Activated naive CD8-positive, alpha-beta T cell treated with anti-CD3 and anti-CD28 coated beads for 36 hours (primary cell): Measurements from ENCODE around the gene TRPM8. TPM values are rescaled to one million over a fixed set of nuclear protein-coding genes. Genes with fewer than 3 reads are reported as not detected.
"Not testable (repeated sequence)": the region's sequence is repeated elsewhere in the genome, so short reads cannot be mapped to it uniquely, and the experiment has no call there.

Experiments
- DNase-seq: peaks from one replicate; pipeline ENCODE4 v3.0.0; 2021
- H3K27ac Mint-ChIP-seq: one replicate; pipeline ENCODE4 v1.8.0; 2022; ENCODE audit warnings: mild to moderate bottlenecking, moderate library complexity, mixed read lengths
- H3K27me3 Mint-ChIP-seq: one replicate; pipeline ENCODE4 v1.8.0; 2022; ENCODE audit warnings: mild to moderate bottlenecking, mixed read lengths
- H3K36me3 Mint-ChIP-seq: one replicate; pipeline ENCODE4 v1.8.0; 2021; ENCODE audit warnings: mild to moderate bottlenecking, mixed read lengths
- H3K4me1 Mint-ChIP-seq: one replicate; pipeline ENCODE4 v1.8.0; 2021; ENCODE audit warnings: mixed read lengths
- H3K4me3 Mint-ChIP-seq: one replicate; pipeline ENCODE4 v1.8.0; 2022; ENCODE audit warnings: mild to moderate bottlenecking, moderate library complexity, mixed read lengths
- H3K9me3 Mint-ChIP-seq: one replicate; pipeline ENCODE4 v1.8.0; 2022; ENCODE audit warnings: mixed read lengths
- total RNA-seq, 2 experiments: library from RNA; stranded (reverse); gene quantifications; one replicate each; pipeline ENCODE4 v1.2.3, GENCODE V29; 2021

TRPM8 gene
- total RNA-seq, result not detected

DNA sequence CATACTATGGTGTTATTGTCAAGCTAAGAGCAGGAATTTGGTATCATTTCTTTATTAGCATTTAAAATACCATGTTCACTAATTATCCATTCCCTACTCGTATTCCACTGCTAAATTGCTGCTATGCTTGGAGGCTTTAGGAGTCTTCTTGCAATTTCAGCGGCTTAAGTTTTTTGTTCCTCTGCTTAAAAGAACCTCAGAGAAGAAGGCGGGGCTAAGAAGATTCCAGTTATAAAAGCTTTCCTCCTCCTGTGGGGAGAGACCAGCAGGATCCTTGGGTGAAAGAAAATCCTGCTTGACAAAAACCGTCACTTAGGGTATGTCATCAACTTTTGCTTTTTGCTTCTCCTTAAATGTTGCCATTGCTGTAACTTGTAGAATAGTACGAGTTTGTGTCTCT, at the start of gene TRPM8:
Gene TRPM8 (plus strand): TSS at position 258 of the 400 bp plus-strand sequence. CDS start 9,165 bp downstream, outside the sequence.
- peaks cover 5% of the 10 kb centered on the region for H3K4me1 Mint-ChIP-seq
- H3K9me3 Mint-ChIP-seq, result no peaks in the 10 kb centered on the region
- no peak within 1 kb of the TSS for H3K27ac Mint-ChIP-seq
- H3K27me3 Mint-ChIP-seq, result peaks cover 33% of the 10 kb centered on the region
- H3K4me3 Mint-ChIP-seq, result no peak within 1 kb of the TSS
- no peak for DNase-seq
- no peaks in the 10 kb centered on the region for H3K36me3 Mint-ChIP-seq

DNA sequence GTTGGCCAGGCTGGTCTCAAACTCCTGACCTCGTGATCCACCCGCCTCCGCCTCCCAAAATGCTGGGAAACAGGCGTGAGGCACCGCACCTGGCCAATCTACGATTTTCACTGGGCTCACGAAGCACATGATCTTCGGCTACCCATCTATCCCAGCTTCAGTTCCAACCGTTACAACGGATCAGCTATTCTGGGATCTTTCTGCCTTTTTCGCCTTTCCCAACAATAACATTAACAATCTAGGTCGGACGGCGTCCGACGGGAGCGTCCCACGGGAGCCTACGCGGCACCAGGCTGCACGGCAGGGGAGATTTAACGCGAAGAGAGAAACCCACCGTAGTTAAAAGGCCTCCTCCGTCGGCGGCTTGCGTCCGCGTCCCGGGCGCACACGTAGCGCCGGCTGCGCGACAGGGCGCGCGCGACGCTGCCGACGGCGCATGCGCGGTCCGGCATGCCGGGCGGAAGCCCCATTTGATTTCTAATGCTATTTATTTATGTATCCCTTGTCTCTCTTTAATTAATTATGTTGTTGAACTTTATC, 49.1 kb upstream of the TRPM8 start, which contains the start of gene MSL3B:
Gene MSL3B (minus strand): TSS at position 394 of the 540 bp plus-strand sequence.
- Mint-ChIP-seq H3K36me3 (peaks cover 29% of the 10 kb centered on the region), H3K4me3 (peak within 1 kb of the TSS; percentile 91), H3K27ac (peak within 1 kb of the TSS; percentile 90), H3K4me1 (peaks cover 8% of the 10 kb centered on the region), H3K9me3 (peaks cover 17% of the 10 kb centered on the region), H3K27me3 (peaks cover 25% of the 10 kb centered on the region)
- peak; percentile 74 for DNase-seq

GRCh38 chr2:233871432-233871831, 45.7 kb upstream of the TRPM8 start:
- no peak for DNase-seq
- H3K4me3 Mint-ChIP-seq, result no peak overlapping the region
- no peak overlapping the region for H3K27ac Mint-ChIP-seq
- peaks cover 16% of the 10 kb centered on the region for H3K36me3 Mint-ChIP-seq
- H3K4me1 Mint-ChIP-seq, result no peaks in the 10 kb centered on the region
- H3K9me3 Mint-ChIP-seq, result peaks cover 14% of the 10 kb centered on the region
- peaks cover 49% of the 10 kb centered on the region for H3K27me3 Mint-ChIP-seq

GRCh38 chr2:233872125-233872524, 45.0 kb upstream of the TRPM8 start:
- not testable (repeated sequence) for H3K27ac Mint-ChIP-seq, H3K36me3 Mint-ChIP-seq, H3K4me1 Mint-ChIP-seq, H3K4me3 Mint-ChIP-seq, DNase-seq
- peaks cover 12% of the 10 kb centered on the region for H3K9me3 Mint-ChIP-seq
- H3K27me3 Mint-ChIP-seq, result peaks cover 51% of the 10 kb centered on the region

- H3K4me1 Mint-ChIP-seq, result no peaks in the 10 kb centered on the region
- no peak overlapping the region for H3K4me3 Mint-ChIP-seq
- H3K36me3 Mint-ChIP-seq, result peaks cover 5% of the 10 kb centered on the region
- peaks cover 23% of the 10 kb centered on the region for H3K9me3 Mint-ChIP-seq
- DNase-seq, result no peak
- H3K27me3 Mint-ChIP-seq, result peaks cover 25% of the 10 kb centered on the region
- no peak overlapping the region for H3K27ac Mint-ChIP-seq
Measured at GRCh38 chr2:233882353-233882752, 34.8 kb upstream of the TRPM8 start.

DNA sequence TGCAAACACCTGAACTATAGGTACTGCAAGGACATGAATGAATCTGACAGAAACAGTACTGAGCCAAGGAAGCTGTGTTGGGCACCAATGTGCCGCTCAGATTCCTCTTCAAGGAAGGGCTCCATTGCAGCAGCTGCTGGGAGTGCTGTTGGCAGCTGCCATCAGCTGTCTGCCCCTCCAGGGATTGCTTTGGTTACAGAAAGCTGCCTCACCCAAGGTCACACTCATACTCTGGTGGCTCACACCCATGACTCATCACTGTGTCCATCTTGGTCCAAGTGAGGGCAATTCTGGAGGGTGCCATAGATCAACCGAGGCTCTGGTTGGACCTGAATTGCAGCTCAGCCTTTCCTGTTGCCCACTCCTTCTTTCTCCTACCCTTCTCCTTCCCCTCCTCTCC, 24.4 kb upstream of the TRPM8 start:
- Mint-ChIP-seq H3K4me3 (no peak overlapping the region), H3K27me3 (peaks cover 19% of the 10 kb centered on the region), H3K36me3 (no peaks in the 10 kb centered on the region), H3K4me1 (peaks cover 2% of the 10 kb centered on the region), H3K27ac (no peak overlapping the region), H3K9me3 (no peaks in the 10 kb centered on the region)
- no peak for DNase-seq

GRCh38 chr2:233896253-233896652, 20.9 kb upstream of the TRPM8 start:
- not testable (repeated sequence) for H3K9me3 Mint-ChIP-seq, H3K27ac Mint-ChIP-seq, H3K36me3 Mint-ChIP-seq, H3K27me3 Mint-ChIP-seq, H3K4me3 Mint-ChIP-seq, DNase-seq
- peaks cover 16% of the 10 kb centered on the region for H3K4me1 Mint-ChIP-seq

DNA sequence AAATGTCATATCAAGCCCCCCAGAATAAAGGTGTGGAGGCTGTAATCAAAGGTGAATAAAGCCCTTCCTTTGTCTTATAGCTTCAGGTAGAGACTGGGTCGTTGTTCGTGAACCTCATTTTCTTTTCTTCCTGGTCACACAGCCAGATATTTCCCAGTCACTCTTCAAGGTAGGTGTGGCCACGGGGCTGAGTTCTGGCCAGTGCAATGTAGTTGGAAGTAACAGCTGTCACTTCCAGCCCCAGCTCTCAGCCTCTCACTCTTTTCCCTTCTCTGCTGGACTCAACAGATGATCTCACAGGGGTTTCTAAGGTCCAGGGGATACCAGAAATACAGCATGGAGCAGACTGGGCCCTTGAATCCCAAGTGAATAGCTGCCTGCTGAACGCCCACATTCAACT, 15.8 kb upstream of the TRPM8 start:
- H3K9me3 Mint-ChIP-seq, result peaks cover 1% of the 10 kb centered on the region
- no peak overlapping the region for H3K27ac Mint-ChIP-seq
- peaks cover 15% of the 10 kb centered on the region for H3K4me1 Mint-ChIP-seq

DNA sequence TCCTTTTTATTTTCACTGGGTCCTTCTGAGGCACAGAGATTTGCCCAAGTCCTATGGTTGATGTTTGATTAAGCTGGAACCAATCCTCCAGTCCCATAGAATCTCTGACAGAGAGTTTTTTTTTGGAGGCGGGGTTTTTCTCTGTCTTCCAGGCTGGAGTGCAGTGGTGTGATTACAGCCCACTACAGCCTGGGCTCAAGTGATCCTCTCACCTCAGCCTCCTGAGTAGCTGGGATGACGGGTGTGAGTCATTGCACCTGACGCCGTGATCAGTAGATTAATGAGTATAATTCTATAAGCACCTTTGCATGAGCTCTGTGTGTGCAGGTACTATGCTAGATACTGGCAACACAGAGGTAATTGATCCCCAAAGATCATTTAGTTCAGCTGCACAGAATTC, 15.3 kb upstream of the TRPM8 start:
- H3K4me3 Mint-ChIP-seq, result no peak overlapping the region
- H3K27ac Mint-ChIP-seq, result no peak overlapping the region
- peaks cover 1% of the 10 kb centered on the region for H3K9me3 Mint-ChIP-seq
- DNase-seq, result no peak
- H3K27me3 Mint-ChIP-seq, result peaks cover 6% of the 10 kb centered on the region
- H3K36me3 Mint-ChIP-seq, result no peaks in the 10 kb centered on the region
- H3K4me1 Mint-ChIP-seq, result peaks cover 14% of the 10 kb centered on the region

More for the DNA sequence above, 15.8 kb upstream of the TRPM8 start:
- DNase-seq, result no peak
- peaks cover 6% of the 10 kb centered on the region for H3K27me3 Mint-ChIP-seq
- no peaks in the 10 kb centered on the region for H3K36me3 Mint-ChIP-seq
- no peak overlapping the region for H3K4me3 Mint-ChIP-seq

GRCh38 chr2:233905945-233906344, 11.2 kb upstream of the TRPM8 start:
- Mint-ChIP-seq H3K9me3 (no peaks in the 10 kb centered on the region), H3K27ac (no peak overlapping the region), H3K4me1 (no peaks in the 10 kb centered on the region), H3K27me3 (peaks cover 4% of the 10 kb centered on the region), H3K36me3 (no peaks in the 10 kb centered on the region), H3K4me3 (no peak overlapping the region)
- no peak for DNase-seq

GRCh38 chr2:233907627-233908026, 9.5 kb upstream of the TRPM8 start:
- no peak for DNase-seq
- H3K4me3 Mint-ChIP-seq, result no peak overlapping the region
- no peaks in the 10 kb centered on the region for H3K36me3 Mint-ChIP-seq
- H3K27me3 Mint-ChIP-seq, result peaks cover 3% of the 10 kb centered on the region
- H3K4me1 Mint-ChIP-seq, result no peaks in the 10 kb centered on the region
- no peaks in the 10 kb centered on the region for H3K9me3 Mint-ChIP-seq
- no peak overlapping the region for H3K27ac Mint-ChIP-seq

GRCh38 chr2:233912691-233913423, 4.3 kb upstream of the TRPM8 start:
- H3K27ac Mint-ChIP-seq, result no peak overlapping the region
- H3K27me3 Mint-ChIP-seq, result peaks cover 24% of the 10 kb centered on the region
- H3K36me3 Mint-ChIP-seq, result no peaks in the 10 kb centered on the region
- H3K9me3 Mint-ChIP-seq, result no peaks in the 10 kb centered on the region
- H3K4me1 Mint-ChIP-seq, result no peaks in the 10 kb centered on the region
- no peak overlapping the region for H3K4me3 Mint-ChIP-seq
- DNase-seq, result peak; percentile 17

DNA sequence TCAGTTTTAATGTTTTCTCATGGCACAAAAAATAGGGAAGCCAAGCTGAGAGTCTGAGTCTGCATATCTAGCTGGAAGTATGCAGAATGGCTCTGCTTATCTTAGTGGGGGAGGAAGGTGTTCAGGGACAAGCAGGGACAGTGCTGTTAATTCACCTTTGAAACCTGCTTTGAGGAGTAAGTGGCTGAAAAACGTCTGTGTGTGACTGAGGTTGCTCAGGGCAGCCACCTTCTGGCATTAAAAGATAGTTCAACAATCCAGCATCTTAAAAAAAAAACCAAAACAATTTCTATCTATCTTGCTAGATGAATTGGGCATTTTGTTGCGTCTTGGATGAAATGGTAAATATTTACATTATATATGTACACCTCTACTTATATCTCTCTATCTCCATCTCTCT, 2.0 kb upstream of the TRPM8 start:
- Mint-ChIP-seq H3K27me3 (peaks cover 33% of the 10 kb centered on the region), H3K4me1 (peaks cover 3% of the 10 kb centered on the region), H3K9me3 (no peaks in the 10 kb centered on the region), H3K27ac (no peak overlapping the region), H3K4me3 (no peak overlapping the region), H3K36me3 (no peaks in the 10 kb centered on the region)
- no peak for DNase-seq

- peaks cover 5% of the 10 kb centered on the region for H3K4me1 Mint-ChIP-seq
- no peaks in the 10 kb centered on the region for H3K36me3 Mint-ChIP-seq
- no peak for DNase-seq
- no peak overlapping the region for H3K27ac Mint-ChIP-seq
- H3K27me3 Mint-ChIP-seq, result peaks cover 28% of the 10 kb centered on the region
- no peak overlapping the region for H3K4me3 Mint-ChIP-seq
- H3K9me3 Mint-ChIP-seq, result no peaks in the 10 kb centered on the region
Measured at GRCh38 chr2:233919319-233919718, 2.1 kb downstream of the TRPM8 start.

- DNase-seq, result no peak
- peaks cover 5% of the 10 kb centered on the region for H3K4me1 Mint-ChIP-seq
- H3K27ac Mint-ChIP-seq, result no peak overlapping the region
- no peak overlapping the region for H3K4me3 Mint-ChIP-seq
- peaks cover 31% of the 10 kb centered on the region for H3K27me3 Mint-ChIP-seq
- H3K9me3 Mint-ChIP-seq, result no peaks in the 10 kb centered on the region
- H3K36me3 Mint-ChIP-seq, result no peaks in the 10 kb centered on the region
Measured at GRCh38 chr2:233919938-233920337, 2.8 kb downstream of the TRPM8 start.

DNA sequence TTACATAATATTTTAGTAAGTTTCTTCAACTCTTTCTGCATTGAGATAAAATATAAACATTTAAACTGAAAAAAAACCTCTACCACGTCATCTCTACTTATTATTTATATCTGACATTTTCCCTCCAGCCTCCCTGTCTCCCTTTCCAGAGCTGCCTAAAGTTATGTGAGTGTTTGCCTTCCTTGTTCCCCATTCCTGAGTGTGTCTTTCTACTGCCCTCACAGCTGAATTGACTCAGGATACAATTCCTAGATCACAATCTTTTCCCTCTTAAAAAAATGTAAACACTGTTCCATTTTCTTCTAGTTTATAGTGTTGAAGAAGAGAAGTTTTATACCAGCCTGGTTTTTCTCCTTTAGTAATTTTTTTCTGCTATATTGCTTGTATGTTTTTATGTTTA, 5.3 kb downstream of the TRPM8 start:
- Mint-ChIP-seq H3K27me3 (peaks cover 29% of the 10 kb centered on the region), H3K27ac (no peak overlapping the region), H3K36me3 (no peaks in the 10 kb centered on the region), H3K4me3 (no peak overlapping the region), H3K9me3 (no peaks in the 10 kb centered on the region), H3K4me1 (peaks cover 5% of the 10 kb centered on the region)
- no peak for DNase-seq
